Kidney epithelial cell (primary cell): Measurements from ENCODE around the gene STAMBP. TPM values are rescaled to one million over a fixed set of nuclear protein-coding genes. Genes with fewer than 3 reads are reported as not detected.
A peak's percentile ranks its signal among the peaks of the same experiment; 100 is the strongest.

ENCODE experiments used
- DNase-seq: peaks from one replicate; pipeline ENCODE4 v3.0.0-alpha.2; 2010; ENCODE audit warnings: low read depth
- H3K27me3 ChIP-seq: 2 replicates; pipeline ENCODE4 v1.6.0; 2011; ENCODE audit warnings: low read length; ENCODE audit not compliant: control insufficient read depth, insufficient read depth
- H3K36me3 ChIP-seq: 2 replicates; pipeline ENCODE4 v1.5.1; 2011; ENCODE audit warnings: low read length; ENCODE audit not compliant: control insufficient read depth, insufficient read depth
- H3K4me3 ChIP-seq: 2 replicates; pipeline ENCODE4 v1.5.1; 2011; ENCODE audit warnings: low read depth, mild to moderate bottlenecking, control low read depth, low read length
- total RNA-seq: library from RNA; depleted of rRNA; stranded (reverse); fragments of >200 nt; gene quantifications from 2 replicates; pipeline ENCODE4 v1.2.3, GENCODE V29; 2015
- TF ChIP-seq, protein P1 (sequence below): IDR thresholded peaks from 2 replicates; pipeline ENCODE4 v1.5.1; 2011; ENCODE audit warnings: mild to moderate bottlenecking, moderate library complexity, low read length, control low read depth, inconsistent platforms; ENCODE audit not compliant: insufficient read depth, poor library complexity, severe bottlenecking

STAMBP gene
- total RNA-seq, 1 donor from 2014 or later, result 42.5 TPM

DNA sequence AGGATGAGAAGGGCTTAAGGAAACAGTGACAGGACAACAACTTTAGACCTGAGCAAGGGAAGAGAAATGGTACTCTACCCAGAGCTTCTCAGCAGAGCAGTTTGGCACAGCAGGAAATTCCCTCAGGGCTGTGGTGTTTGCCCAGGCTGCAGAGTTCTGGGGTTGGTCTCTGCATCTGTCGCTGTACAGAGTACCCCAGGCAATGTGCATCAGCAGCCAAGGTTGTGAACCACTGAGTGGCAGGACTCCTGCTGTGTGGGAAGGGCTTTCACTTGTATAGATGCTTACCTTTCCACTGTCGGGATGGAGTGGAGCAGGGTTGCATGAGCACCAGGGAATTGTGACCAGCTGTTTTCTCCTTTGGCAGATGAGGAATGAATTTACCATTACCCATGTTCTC, 21.2 kb downstream of the STAMBP start:
- Histone ChIP-seq H3K27me3 (no peaks in the 10 kb centered on the region), H3K4me3 (no peak overlapping the region), H3K36me3 (no peaks in the 10 kb centered on the region)
- TF ChIP-seq, protein P1, sequence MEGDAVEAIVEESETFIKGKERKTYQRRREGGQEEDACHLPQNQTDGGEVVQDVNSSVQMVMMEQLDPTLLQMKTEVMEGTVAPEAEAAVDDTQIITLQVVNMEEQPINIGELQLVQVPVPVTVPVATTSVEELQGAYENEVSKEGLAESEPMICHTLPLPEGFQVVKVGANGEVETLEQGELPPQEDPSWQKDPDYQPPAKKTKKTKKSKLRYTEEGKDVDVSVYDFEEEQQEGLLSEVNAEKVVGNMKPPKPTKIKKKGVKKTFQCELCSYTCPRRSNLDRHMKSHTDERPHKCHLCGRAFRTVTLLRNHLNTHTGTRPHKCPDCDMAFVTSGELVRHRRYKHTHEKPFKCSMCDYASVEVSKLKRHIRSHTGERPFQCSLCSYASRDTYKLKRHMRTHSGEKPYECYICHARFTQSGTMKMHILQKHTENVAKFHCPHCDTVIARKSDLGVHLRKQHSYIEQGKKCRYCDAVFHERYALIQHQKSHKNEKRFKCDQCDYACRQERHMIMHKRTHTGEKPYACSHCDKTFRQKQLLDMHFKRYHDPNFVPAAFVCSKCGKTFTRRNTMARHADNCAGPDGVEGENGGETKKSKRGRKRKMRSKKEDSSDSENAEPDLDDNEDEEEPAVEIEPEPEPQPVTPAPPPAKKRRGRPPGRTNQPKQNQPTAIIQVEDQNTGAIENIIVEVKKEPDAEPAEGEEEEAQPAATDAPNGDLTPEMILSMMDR, result no peak
- no peak for DNase-seq

DNA sequence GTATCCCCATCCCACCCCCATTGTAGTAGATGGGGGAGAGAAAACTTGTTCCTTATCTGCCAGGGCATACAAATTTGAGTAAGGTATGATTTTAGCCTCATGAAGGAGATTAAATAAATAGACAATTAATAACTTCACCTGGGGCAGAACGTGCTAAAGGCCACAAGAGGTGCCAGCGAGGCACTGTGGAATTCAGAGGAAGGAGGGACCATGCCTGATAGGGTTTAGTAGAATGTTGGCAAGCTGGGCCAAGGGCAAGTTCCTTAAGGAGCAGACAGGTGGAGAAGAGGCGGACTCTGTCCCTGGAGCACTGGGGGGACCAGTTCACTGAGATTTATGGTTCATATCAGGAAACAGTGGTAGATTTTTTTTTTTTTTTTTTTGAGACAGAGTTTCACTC, 22.5 kb downstream of the STAMBP start:
- no peak for DNase-seq
- H3K27me3 ChIP-seq, result no peaks in the 10 kb centered on the region
- no peaks in the 10 kb centered on the region for H3K36me3 ChIP-seq
- H3K4me3 ChIP-seq, result no peak overlapping the region
- TF ChIP-seq, protein P1, result peak; percentile 44

DNA sequence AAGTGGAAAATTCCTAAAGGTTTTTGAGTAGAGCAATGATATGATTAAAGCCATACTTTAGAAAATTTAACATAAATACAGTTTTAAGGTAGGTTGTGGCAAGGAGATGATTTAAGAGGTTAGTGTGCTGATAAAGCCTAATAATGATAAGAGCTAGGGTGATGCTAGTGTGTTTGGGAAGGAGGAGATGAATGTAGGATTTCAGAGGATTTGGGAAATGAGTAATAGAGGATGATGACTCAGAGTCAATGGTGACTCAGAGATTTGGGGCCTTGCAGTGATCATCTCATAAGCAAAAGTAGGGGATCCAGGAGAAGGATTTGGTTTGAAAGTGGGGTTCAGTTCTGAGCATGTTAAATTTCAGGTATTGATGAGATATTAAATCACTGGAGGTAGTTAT, 23.3 kb downstream of the STAMBP start:
- Histone ChIP-seq H3K4me3 (no peak overlapping the region), H3K36me3 (no peaks in the 10 kb centered on the region), H3K27me3 (no peaks in the 10 kb centered on the region)
- DNase-seq, result no peak
- TF ChIP-seq, protein P1, result no peak

DNA sequence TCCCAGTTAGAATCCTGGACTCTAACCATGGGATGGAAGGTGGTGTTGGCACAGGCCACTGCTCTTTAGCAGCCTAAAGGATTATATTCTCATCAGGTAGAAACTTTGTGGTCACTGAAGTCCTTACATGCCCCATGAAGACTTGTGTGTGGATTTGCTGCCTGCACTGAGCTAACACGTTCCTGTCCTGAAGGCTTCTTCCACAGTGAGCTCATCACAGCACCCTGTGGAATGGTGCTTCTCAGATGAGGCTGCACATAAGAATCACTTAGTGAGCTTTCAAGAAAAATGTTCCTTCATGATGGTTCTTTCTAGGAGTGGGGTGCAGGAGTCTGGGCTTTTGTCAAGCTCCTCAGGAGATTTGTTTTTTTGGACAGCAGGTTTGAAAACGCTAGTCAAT, 26.8 kb downstream of the STAMBP start:
- no peaks in the 10 kb centered on the region for H3K27me3 ChIP-seq
- no peak for DNase-seq
- TF ChIP-seq, protein P1, result no peak
- no peak overlapping the region for H3K4me3 ChIP-seq
- peaks cover 2% of the 10 kb centered on the region for H3K36me3 ChIP-seq

DNA sequence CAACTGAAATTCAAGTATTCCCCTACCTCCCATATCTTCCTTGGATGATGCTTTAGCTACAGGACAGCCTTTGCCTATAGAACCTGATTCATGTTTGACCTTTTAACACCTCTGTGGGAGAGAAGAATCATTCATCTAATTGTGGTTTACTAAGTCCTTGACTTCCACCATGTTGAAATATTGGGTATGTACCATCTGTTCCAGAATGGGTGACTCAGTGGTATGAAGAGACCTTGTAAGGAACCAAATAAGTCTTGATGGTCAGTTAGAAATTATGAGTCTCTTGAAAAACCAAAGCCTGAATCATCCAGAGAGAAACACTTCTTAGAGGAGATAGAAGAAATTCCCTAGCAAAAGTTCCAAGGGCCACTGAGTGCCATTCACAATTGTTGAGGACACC, 27.5 kb downstream of the STAMBP start:
- Histone ChIP-seq H3K27me3 (no peaks in the 10 kb centered on the region), H3K4me3 (no peak overlapping the region), H3K36me3 (peaks cover 2% of the 10 kb centered on the region)
- TF ChIP-seq, protein P1, result no peak
- DNase-seq, result peak; percentile 37

DNA sequence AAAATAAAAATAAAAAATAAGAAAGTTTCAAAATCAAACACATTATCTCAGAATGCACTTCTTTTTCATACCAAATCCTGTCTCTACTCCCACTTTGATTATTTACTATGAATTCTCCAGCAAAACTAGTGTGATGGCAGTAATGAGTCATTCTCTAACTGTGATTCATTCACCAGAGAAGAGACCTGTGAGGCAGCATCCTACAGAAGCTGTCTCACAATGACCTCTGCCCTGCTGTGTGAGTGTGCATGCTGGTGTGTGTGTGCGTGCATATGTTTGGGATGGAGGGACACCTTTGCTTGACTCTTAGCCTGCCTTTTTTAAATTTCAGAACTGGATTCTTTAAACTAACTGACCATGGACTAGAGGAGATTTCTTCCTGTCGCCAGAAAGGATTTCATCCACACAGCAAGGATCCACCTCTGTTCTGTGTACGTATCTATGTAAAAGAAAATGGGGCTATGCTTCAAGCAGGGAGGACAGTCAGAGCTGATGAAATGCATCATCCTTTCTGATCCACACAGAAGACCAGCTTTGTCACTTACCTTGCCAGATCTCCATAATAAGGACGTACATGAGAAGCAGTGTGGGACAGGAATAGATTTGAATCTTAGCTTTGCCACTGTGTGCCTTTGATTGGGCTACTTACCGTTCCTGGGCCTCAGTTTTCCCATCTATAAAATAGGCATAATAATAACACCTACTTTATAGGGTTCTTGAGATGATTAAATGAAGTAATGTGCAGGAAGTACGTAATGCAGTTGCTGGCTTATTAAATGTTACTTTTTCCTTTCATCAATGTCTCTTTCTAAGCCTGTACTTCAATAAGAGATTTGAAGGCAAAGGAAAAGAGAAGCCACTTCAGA, 31.2 kb downstream of the STAMBP start:
- TF ChIP-seq, protein P1, result no peak
- no peaks in the 10 kb centered on the region for H3K27me3 ChIP-seq
- peaks cover 2% of the 10 kb centered on the region for H3K36me3 ChIP-seq
- H3K4me3 ChIP-seq, result no peak overlapping the region
- peak; percentile 31 for DNase-seq
